Natural killer cell treated with Interleukin-12 subunit alpha and Interleukin-12 subunit beta and Interleukin-15 and Interleukin-18, amount 100 ng/mL, for 72 hours (primary cell): ENCODE measurements around the gene INSRR. TPM values are rescaled to one million over a fixed set of nuclear protein-coding genes. Genes with fewer than 3 reads are reported as not detected.
A peak's percentile ranks its signal among the peaks of the same experiment; 100 is the strongest.

ENCODE experiments used
- ATAC-seq, 2 donors: fragments of 150-1000 bp; cut with Tn5 transposase in 1 of 2; sonication (Bioruptor Pico), chemical (Tn5 transposase) in 1 of 2; 2 replicates each; pipeline ENCODE4 v1.10.0; 2021
- DNase-seq: peaks from one replicate; pipeline ENCODE4 v3.0.0; 2022; ENCODE audit warnings: low spot score
- H3K27ac Mint-ChIP-seq, 2 donors: 1 replicate in 1 of 2; 2 replicates in 1 of 2; pipeline ENCODE4 v1.8.0; 2022; ENCODE audit warnings: mixed read lengths in 2 of 2, mild to moderate bottlenecking in 1 of 2, moderate library complexity in 1 of 2
- H3K27me3 Mint-ChIP-seq, 2 donors: 1 replicate in 1 of 2; 2 replicates in 1 of 2; pipeline ENCODE4 v1.8.0; 2022; ENCODE audit warnings: mixed read lengths in 2 of 2
- H3K36me3 Mint-ChIP-seq: one replicate; pipeline ENCODE4 v1.8.0; 2022; ENCODE audit warnings: mixed read lengths
- H3K4me1 Mint-ChIP-seq, 2 donors: 1 replicate in 1 of 2; 2 replicates in 1 of 2; pipeline ENCODE4 v1.8.0; 2022; ENCODE audit warnings: low read depth in 2 of 2, mixed read lengths in 2 of 2, mild to moderate bottlenecking in 1 of 2
- H3K4me3 Mint-ChIP-seq: one replicate; pipeline ENCODE4 v1.8.0; 2022; ENCODE audit warnings: mixed read lengths
- H3K9me3 Mint-ChIP-seq: 2 replicates; pipeline ENCODE4 v1.8.0; 2022; ENCODE audit warnings: mixed read lengths
- total RNA-seq, 2 donors: library from RNA; stranded (reverse); gene quantifications; one replicate each; pipeline ENCODE4 v1.2.3, GENCODE V29; 2022

The INSRR gene
- total RNA-seq, 2 donors from 2014 or later: 0.14 TPM

DNA sequence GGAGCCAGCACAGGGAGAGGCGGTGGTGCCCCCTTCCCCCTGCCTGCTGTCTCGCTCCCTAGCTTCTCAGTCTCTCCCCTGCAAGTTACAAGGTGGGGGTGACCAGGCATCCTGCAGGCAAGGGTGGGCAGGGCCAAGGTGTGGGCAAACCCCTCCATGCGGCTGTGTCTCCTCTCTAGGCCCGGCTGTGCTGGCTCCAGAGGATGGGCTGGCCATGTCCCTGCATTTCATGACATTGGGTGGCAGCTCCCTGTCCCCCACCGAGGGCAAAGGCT is 16.4 kb upstream of the INSRR start:
- H3K36me3 Mint-ChIP-seq: no peaks in the 10 kb centered on the region
- no peak for ATAC-seq
- no peak overlapping the region for H3K27ac Mint-ChIP-seq
- H3K9me3 Mint-ChIP-seq: no peaks in the 10 kb centered on the region
- no peak overlapping the region for H3K4me3 Mint-ChIP-seq
- H3K4me1 Mint-ChIP-seq: no peaks in the 10 kb centered on the region
- peaks cover 8 to 20% of the 10 kb centered on the region in 2 donors for H3K27me3 Mint-ChIP-seq
- DNase-seq: no peak

DNA sequence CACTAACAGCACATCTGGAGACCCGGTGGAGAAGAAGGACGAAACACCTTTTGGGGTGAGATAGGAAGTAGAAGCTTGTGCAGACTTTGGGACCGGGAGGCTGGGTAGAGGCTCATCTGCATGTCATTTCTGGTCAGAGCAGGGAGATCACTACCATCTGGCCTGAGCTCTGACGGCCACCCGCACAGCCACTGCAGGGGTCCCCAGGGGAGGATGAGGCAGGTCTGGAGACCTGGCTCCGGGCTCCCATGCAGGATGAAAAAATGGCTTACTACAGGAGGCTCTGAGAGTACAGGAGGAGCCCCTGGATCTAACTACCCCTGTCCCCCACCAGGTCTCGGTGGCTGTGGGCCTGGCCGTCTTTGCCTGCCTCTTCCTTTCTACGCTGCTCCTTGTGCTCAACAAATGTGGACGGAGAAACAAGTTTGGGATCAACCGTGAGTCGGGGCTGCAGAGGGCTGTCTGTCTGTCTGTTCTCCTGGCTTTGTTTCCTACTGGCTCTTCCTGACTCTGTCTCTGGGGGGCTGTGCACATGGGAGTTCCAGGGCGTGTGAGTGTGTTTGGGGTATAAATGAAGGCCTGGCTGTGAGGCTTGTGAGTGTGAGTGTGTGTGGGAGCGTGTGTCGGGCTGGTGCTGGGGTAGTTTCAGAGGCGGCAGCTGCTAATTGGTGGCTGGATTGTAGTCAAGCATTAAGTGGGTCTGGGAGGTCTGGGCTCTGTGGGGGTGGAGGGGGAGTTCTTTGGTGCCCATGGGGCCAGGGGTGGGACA is 15.8 kb upstream of the INSRR start:
- ATAC-seq (no peak), DNase-seq (no peak)
- H3K27me3 Mint-ChIP-seq: peaks cover 8 to 20% of the 10 kb centered on the region in 2 donors
- H3K27ac Mint-ChIP-seq: no peak overlapping the region
- H3K36me3 Mint-ChIP-seq: no peaks in the 10 kb centered on the region
- H3K9me3 Mint-ChIP-seq: no peaks in the 10 kb centered on the region
- no peaks in the 10 kb centered on the region for H3K4me1 Mint-ChIP-seq
- H3K4me3 Mint-ChIP-seq: no peak overlapping the region

DNA sequence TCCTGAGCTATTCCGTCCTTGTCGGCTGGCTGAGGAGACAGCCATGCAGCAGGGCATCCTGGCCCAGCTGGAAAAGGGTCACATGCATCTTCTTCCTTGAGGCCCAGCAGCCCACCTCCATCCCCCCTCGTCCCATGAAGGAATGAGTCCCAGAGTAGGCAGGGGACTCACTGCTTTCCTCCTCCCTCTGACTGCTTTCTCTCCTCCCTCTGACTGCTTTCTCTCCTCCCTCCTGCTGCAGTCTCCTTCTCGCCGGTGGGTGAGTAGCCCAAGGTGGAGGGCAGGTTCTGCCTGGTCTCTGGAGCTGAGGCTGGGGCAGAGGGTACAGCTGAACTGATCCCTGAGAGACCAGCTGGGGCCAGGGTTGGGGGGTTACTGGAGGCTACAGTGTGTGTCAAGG is 15.2 kb upstream of the INSRR start:
- no peaks in the 10 kb centered on the region for H3K9me3 Mint-ChIP-seq
- no peaks in the 10 kb centered on the region for H3K4me1 Mint-ChIP-seq
- peaks cover 8 to 22% of the 10 kb centered on the region in 2 donors for H3K27me3 Mint-ChIP-seq
- no peaks in the 10 kb centered on the region for H3K36me3 Mint-ChIP-seq
- ATAC-seq: no peak
- H3K4me3 Mint-ChIP-seq: no peak overlapping the region
- no peak for DNase-seq
- H3K27ac Mint-ChIP-seq: no peak overlapping the region

DNA sequence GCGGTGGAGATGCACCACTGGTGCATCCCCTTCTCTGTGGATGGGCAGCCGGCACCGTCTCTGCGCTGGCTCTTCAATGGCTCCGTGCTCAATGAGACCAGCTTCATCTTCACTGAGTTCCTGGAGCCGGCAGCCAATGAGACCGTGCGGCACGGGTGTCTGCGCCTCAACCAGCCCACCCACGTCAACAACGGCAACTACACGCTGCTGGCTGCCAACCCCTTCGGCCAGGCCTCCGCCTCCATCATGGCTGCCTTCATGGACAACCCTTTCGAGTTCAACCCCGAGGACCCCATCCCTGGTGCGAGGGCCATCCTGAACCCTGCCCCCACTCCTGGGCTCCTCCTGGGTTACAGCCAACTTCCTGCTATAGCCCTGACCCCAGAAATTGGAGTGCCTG is 14.7 kb upstream of the INSRR start:
- no peak overlapping the region for H3K4me3 Mint-ChIP-seq
- no peaks in the 10 kb centered on the region for H3K36me3 Mint-ChIP-seq
- ATAC-seq (no peak), DNase-seq (no peak)
- no peak overlapping the region for H3K27ac Mint-ChIP-seq
- no peaks in the 10 kb centered on the region for H3K9me3 Mint-ChIP-seq
- peaks cover 8 to 21% of the 10 kb centered on the region in 2 donors for H3K27me3 Mint-ChIP-seq
- H3K4me1 Mint-ChIP-seq: no peaks in the 10 kb centered on the region

DNA sequence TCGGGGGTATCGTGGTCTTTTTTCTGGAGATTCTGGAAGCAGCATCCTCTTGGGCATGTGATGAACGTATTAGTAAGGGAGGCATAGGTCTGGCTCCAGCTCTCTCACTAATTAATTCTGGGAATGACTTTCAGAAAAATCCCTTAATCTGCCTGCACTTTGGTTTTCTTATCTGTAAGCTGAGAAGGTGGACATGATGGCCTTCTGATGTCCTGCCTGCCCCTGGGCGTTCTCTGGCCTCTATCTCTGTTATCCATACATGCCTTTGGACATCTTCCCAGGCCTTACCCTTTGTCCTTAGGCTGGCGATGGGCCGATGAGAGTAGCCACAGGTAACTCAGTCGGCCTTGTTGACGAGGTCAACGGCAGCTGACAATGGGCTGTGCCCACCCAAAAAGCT is 10.5 kb upstream of the INSRR start:
- Mint-ChIP-seq H3K27me3 (peaks cover 0 to 9% of the 10 kb centered on the region in 2 donors), H3K4me3 (no peak overlapping the region), H3K27ac (no peak overlapping the region), H3K36me3 (no peaks in the 10 kb centered on the region), H3K9me3 (no peaks in the 10 kb centered on the region), H3K4me1 (peaks cover 0 to 6% of the 10 kb centered on the region in 2 donors)
- no peak for DNase-seq
- ATAC-seq: no peak

DNA sequence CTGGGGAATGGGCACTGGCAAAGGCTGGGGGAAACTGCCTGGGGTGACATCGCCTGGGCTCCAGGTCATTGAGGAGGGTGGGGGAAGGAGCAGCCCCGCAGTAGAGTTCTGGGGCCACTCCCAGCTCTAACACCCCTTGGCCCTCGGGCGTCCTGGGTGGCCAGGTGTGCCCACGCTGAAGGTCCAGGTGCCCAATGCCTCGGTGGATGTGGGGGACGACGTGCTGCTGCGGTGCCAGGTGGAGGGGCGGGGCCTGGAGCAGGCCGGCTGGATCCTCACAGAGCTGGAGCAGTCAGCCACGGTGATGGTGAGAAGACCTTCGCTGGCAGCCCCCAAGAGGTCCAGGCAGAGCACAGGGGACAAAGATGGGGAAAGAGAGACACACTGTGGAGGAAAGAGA is 9.4 kb upstream of the INSRR start:
- Mint-ChIP-seq H3K4me3 (no peak overlapping the region), H3K27ac (no peak overlapping the region), H3K9me3 (no peaks in the 10 kb centered on the region), H3K4me1 (peaks cover 2 to 15% of the 10 kb centered on the region in 2 donors), H3K36me3 (no peaks in the 10 kb centered on the region), H3K27me3 (peaks cover 7 to 13% of the 10 kb centered on the region in 2 donors)
- ATAC-seq (no peak), DNase-seq (no peak)

DNA sequence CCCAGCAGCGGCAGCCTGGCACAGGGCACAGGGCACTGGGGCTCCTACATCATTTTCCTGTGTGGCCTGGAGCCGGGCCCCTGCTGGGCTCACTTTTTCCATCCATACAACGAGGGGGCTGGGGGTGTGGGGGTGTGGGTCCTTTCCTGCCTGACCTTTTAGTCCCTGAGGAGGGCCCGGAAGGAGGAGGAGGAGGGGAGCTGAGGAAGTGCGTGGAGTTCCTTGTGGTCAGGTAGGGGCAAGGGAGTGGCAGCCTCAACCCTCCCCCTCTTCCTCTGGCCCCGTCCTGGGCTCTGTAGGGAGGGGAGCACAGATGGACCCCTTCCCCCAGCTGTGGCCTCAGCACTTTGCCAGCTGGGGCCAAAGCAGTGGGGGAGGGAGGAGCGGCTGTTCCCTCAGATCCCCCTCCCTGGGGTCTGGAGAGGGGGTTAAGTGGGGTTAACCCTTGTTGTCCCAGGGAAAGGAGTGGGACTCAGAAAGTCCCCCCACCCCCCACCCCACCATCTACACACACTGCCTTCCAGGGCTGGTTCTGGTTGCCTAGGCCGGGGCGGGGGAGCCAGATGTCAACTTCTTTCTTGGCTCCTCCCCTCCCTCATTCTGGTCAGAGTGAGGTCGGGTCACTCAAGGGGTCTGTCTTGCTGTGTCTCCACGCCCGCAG is 7.5 kb upstream of the INSRR start:
- no peak for DNase-seq
- Mint-ChIP-seq H3K36me3 (no peaks in the 10 kb centered on the region), H3K4me3 (no peak overlapping the region), H3K4me1 (peaks cover 10 to 24% of the 10 kb centered on the region in 2 donors), H3K9me3 (no peaks in the 10 kb centered on the region), H3K27me3 (peaks cover 14 to 23% of the 10 kb centered on the region in 2 donors), H3K27ac (no peak overlapping the region)
- ATAC-seq: no peak

DNA sequence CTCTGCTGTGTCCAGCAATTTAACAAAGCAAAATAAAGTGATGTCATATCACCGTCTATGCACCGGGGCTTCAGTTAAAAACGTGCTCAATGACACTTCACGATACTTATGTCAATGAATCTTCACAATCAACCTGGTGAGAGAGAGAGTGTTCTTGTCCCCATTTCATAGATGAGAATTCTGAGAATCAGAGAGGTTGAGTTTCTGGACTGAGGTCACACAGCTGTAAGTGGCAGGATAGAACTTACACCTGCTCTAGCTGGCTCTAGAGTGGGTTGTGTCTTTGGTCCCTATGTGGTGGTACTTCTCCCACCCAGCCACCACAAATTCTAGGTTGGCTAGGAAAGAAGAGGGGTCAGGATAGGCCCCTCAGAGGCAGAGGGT is 6.9 kb upstream of the INSRR start:
- H3K27ac Mint-ChIP-seq: peak overlapping the region; percentile 12 to 26
- ATAC-seq (no peak), DNase-seq (no peak)
- no peaks in the 10 kb centered on the region for H3K9me3 Mint-ChIP-seq
- H3K27me3 Mint-ChIP-seq: peaks cover 14 to 23% of the 10 kb centered on the region in 2 donors
- no peaks in the 10 kb centered on the region for H3K36me3 Mint-ChIP-seq
- peak overlapping the region; percentile 1 for H3K4me3 Mint-ChIP-seq
- peaks cover 10 to 24% of the 10 kb centered on the region in 2 donors for H3K4me1 Mint-ChIP-seq

DNA sequence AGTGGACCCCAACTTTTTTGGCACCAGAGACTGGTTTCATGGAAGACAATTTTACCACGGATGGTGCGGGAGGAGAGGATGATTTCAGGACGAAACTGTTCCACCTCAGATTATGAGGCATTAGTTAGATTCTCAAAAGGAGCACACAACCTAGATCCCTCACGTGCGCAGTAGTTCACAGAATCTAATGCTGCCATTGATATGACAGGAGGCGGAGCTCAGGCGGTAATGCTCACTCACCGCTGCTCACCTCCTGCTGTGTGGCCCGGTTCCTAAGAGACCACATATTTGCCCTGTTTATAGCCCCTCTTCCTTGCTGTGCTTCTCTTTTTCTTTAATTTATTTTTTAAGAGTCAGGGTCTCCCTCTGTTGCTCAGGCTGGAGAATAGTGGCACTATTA is 6.3 kb upstream of the INSRR start:
- peak overlapping the region; percentile 1 for H3K4me3 Mint-ChIP-seq

DNA sequence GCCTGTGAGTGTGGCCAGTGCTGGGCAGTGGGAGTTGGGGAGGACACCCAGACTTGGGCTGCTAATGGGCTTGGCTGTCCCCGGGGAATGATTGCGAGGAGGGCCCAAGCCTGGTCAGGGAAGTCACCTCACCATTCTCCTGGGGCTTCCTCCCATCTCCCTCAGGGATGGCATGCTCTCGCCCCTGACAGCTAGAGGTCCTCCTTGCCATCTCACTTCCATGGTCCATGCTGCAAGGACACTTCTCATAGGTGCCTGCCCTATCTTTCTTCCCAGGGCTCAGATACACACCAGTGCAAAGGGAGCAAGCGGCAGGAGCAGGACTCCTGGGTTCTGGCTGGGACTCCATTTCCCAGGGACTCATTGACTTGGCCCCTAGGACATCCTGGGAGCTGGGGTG is 5.9 kb upstream of the INSRR start:
- ATAC-seq (no peak), DNase-seq (no peak)
- H3K27me3 Mint-ChIP-seq: peaks cover 20 to 27% of the 10 kb centered on the region in 2 donors
- no peaks in the 10 kb centered on the region for H3K36me3 Mint-ChIP-seq
- no peak overlapping the region for H3K4me3 Mint-ChIP-seq
- H3K27ac Mint-ChIP-seq: peak overlapping the region in 1 of 2 donors; percentile 12
- peaks cover 18 to 30% of the 10 kb centered on the region in 2 donors for H3K4me1 Mint-ChIP-seq
- no peaks in the 10 kb centered on the region for H3K9me3 Mint-ChIP-seq

More for the DNA sequence above, 6.3 kb upstream of the INSRR start:
- Mint-ChIP-seq H3K27me3 (peaks cover 17 to 25% of the 10 kb centered on the region in 2 donors), H3K4me1 (peaks cover 13 to 27% of the 10 kb centered on the region in 2 donors), H3K27ac (peak overlapping the region; percentile 12 to 26), H3K36me3 (no peaks in the 10 kb centered on the region), H3K9me3 (no peaks in the 10 kb centered on the region)
- ATAC-seq: no peak
- DNase-seq: no peak

DNA sequence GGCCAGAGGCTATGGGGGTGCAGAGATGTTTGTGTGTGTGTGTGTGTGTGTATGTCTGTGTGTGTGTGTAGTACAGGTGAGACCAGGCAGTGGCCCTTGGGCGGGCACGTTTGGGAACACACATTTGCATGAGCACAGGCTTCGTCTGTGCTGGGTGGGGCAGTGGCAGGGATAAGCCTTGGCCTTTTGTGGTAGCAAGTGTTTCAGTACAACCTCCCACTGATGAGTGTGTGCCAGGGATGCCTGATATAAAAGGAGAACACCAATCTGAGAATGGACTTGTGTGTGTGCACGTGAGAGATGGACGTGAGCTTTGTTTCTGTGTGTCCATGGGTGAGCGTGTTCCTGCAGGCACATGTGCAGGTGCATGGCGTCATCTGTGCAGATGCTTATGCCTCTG is 4.7 kb upstream of the INSRR start:
- no peaks in the 10 kb centered on the region for H3K9me3 Mint-ChIP-seq
- H3K36me3 Mint-ChIP-seq: no peaks in the 10 kb centered on the region
- peaks cover 24 to 25% of the 10 kb centered on the region in 2 donors for H3K27me3 Mint-ChIP-seq
- peaks cover 23 to 33% of the 10 kb centered on the region in 2 donors for H3K4me1 Mint-ChIP-seq
- H3K27ac Mint-ChIP-seq: peak overlapping the region in 1 of 2 donors; percentile 41
- H3K4me3 Mint-ChIP-seq: peak overlapping the region; percentile 63
- DNase-seq: no peak
- ATAC-seq: no peak

DNA sequence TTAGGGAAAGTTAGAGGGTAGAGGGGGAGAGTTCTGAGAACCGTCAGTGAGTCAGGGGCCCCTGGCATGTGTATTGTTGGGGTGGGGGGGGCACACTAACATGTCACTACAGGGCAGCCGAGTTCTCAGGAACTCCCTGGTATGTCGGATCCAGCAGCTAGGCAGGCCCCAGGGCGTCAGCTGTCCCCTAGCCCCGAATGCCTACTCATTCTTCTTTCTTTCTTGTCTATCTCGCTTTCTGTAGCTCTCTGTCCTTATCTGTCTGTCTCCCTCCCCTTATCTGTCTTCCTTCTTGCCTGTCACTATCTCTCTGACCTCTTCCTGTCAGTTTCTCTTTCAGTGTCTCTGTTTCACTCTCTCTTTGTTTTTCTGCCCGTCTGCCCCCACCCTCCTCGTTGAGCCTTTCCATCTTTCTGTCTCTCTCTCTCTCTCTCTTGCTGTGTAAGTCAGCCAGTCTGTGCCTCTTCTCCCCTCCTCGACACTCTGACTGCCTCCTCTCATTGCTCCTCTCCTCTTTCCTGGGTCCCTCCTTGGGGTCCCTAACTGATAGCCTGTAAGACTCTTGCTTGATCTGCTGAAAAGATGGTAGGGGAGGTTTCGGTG is 4.2 kb upstream of the INSRR start:
- Mint-ChIP-seq H3K4me1 (peaks cover 26 to 38% of the 10 kb centered on the region in 2 donors), H3K4me3 (peak overlapping the region; percentile 63), H3K27me3 (peaks cover 29 to 30% of the 10 kb centered on the region in 2 donors), H3K36me3 (no peaks in the 10 kb centered on the region), H3K27ac (peak overlapping the region in 1 of 2 donors; percentile 41), H3K9me3 (no peaks in the 10 kb centered on the region)
- peak in 1 of 2 donors; percentile 45 for ATAC-seq
- no peak for DNase-seq

DNA sequence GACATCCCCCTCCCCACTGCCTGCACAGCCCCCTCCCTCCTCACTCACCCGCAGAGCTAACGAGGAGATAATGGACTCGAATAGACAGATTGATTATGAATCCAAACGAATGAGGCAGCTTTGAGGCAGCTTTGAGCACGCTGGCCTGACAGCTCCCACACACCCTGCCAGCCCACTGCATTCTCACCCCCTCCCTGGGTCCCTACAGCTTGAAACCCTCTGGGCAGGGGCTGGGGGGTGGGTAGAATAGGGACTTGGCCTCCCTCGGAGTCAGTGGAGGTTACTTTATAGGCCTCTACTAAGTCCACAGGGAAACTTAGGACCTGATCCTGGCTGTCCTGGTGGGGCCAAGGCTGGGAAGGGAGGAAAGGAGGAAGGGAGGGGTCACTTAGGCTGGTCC is 3.7 kb upstream of the INSRR start:
- H3K4me3 Mint-ChIP-seq: peak overlapping the region; percentile 63
- H3K4me1 Mint-ChIP-seq: peaks cover 26 to 39% of the 10 kb centered on the region in 2 donors
- H3K27ac Mint-ChIP-seq: peak overlapping the region in 1 of 2 donors; percentile 41

More for the DNA sequence above, 3.7 kb upstream of the INSRR start:
- no peaks in the 10 kb centered on the region for H3K36me3 Mint-ChIP-seq
- peaks cover 33% of the 10 kb centered on the region in 2 donors for H3K27me3 Mint-ChIP-seq
- DNase-seq (no peak), ATAC-seq (no peak)
- H3K9me3 Mint-ChIP-seq: no peaks in the 10 kb centered on the region
